Measurements from ENCODE around the gene PIGW.

DNA sequence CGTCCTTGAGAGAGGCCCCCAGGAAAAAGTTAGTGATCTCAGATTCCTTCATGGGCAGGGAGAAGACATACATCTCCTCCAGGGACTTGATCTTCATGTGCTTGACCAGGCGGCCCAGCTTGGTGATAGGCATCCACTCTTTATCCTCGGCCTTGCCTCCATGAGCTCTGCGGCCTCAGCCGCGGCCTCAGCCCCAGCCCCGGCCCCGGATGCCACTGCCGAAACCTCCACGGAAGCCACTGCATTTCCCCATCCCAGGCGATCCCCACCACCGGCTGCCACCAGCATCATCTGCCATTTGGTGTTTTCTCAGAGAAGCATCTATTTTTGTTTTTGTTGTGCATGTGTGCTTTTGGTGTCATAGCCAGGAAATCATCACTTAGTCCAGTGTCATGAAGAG is 40.2 kb downstream of the PIGW start:
- TF ChIP-seq, protein P1, sequence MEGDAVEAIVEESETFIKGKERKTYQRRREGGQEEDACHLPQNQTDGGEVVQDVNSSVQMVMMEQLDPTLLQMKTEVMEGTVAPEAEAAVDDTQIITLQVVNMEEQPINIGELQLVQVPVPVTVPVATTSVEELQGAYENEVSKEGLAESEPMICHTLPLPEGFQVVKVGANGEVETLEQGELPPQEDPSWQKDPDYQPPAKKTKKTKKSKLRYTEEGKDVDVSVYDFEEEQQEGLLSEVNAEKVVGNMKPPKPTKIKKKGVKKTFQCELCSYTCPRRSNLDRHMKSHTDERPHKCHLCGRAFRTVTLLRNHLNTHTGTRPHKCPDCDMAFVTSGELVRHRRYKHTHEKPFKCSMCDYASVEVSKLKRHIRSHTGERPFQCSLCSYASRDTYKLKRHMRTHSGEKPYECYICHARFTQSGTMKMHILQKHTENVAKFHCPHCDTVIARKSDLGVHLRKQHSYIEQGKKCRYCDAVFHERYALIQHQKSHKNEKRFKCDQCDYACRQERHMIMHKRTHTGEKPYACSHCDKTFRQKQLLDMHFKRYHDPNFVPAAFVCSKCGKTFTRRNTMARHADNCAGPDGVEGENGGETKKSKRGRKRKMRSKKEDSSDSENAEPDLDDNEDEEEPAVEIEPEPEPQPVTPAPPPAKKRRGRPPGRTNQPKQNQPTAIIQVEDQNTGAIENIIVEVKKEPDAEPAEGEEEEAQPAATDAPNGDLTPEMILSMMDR (IDR thresholded peaks at IDR 0.05), result no peak
- no peak for TF ChIP-seq POLR2A (IDR thresholded peaks at IDR 0.05)
- no peak for TF ChIP-seq POLR2AphosphoS5 (IDR thresholded peaks at IDR 0.05; ENCODE audit: insufficient read depth in 1 of 2, low read depth in 1 of 2)
